ENCODE data around the gene ATF2.

- TF ChIP-seq CTCF (IDR thresholded peaks at IDR 0.05; ENCODE audit: low read depth, low read length): no peak
- no peak for TF ChIP-seq POLR2A (IDR thresholded peaks at IDR 0.05; ENCODE audit: extremely low read depth, insufficient read length)
- no peak for TF ChIP-seq MYC (IDR thresholded peaks at IDR 0.05; ENCODE audit: low read depth, low read length)
Observed at GRCh38 chr2:175055993-175056392, 112.0 kb downstream of the ATF2 start.

Data from NB4 (cell line).